HG03097 (cell line): Measurements from ENCODE around the gene HNRNPDL.
"Not testable (repeated sequence)": the region's sequence is repeated elsewhere in the genome, so short reads cannot be mapped to it uniquely, and the experiment has no call there.

Experiments used
- ATAC-seq: cut with Tn5 transposase; IDR thresholded peaks from one replicate; pipeline ENCODE4 v1.9.1; 2021; ENCODE audit not compliant: unreplicated experiment, low FRiP score

The HNRNPDL gene

GRCh38 chr4:82394896-82395295, 35.4 kb downstream of the HNRNPDL start:
- ATAC-seq, result no peak

GRCh38 chr4:82390061-82390460, 40.2 kb downstream of the HNRNPDL start:
- ATAC-seq, result not testable (repeated sequence)

GRCh38 chr4:82388405-82388804, 41.9 kb downstream of the HNRNPDL start:
- ATAC-seq, result no peak

- ATAC-seq, result not testable (repeated sequence)
Measured at GRCh38 chr4:82386312-82386711, 44.0 kb downstream of the HNRNPDL start.

- no peak for ATAC-seq
Measured at GRCh38 chr4:82382751-82383150, 47.5 kb downstream of the HNRNPDL start.

- ATAC-seq, result no peak
Measured at GRCh38 chr4:82381661-82382296, 48.5 kb downstream of the HNRNPDL start.

- ATAC-seq, result no peak
Measured at GRCh38 chr4:82381235-82381634, 49.0 kb downstream of the HNRNPDL start.

- no peak for ATAC-seq
Measured at GRCh38 chr4:82380831-82381230, 49.4 kb downstream of the HNRNPDL start.

GRCh38 chr4:82380344-82380743, 49.9 kb downstream of the HNRNPDL start:
- no peak for ATAC-seq

GRCh38 chr4:82376109-82376508, 54.2 kb downstream of the HNRNPDL start:
- ATAC-seq, result no peak

- peak; percentile 96 for ATAC-seq
Measured at GRCh38 chr4:82373816-82374625, 56.2 kb downstream of the HNRNPDL start, which contains the start of gene HNRNPD. Gene HNRNPD, minus strand, starts transcription at chr4:82373991. Its CDS starts 313 bp downstream, at chr4:82373678.

GRCh38 chr4:82373486-82373815, 56.8 kb downstream of the HNRNPDL start:
- ATAC-seq, result peak; percentile 18
